Suppressor macrophage (primary cell): Measurements from ENCODE around the gene ASPRV1.
"Not testable (repeated sequence)": the region's sequence is repeated elsewhere in the genome, so short reads cannot be mapped to it uniquely, and the experiment has no call there.

Source experiments
- DNase-seq, 4 experiments: peaks; one replicate each; pipeline ENCODE4 v3.0.0-alpha.2; 2020 to 2022
- total RNA-seq, 17 experiments: gene quantifications; one replicate each; lab custom pipeline; 2026; ENCODE audit warnings: mixed read lengths in 6 of 17, inconsistent platforms in 3 of 17; lab: John Stamatoyannopoulos, UW

ASPRV1 gene
- 0 reads per million in 17 experiments for total RNA-seq

DNA sequence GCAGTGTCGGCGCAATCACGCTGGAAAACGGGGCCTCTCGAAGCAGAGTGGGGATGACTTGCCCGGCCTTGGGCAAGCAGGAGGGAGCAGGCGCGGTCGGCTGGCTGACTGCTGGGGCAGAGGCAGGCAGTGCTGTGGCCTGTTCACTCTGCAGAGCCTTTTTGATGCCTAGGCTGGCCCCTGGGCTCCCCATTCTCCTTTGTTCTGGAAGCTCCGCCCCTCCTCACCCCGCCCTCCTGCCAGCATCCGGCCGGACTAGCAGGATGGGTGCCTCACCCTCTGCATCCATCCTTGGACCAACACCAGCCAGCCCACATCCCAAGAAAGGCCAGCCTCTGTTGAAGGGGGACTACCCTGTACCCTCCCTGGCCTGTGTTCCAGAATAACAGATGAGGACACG is at the start of gene ASPRV1:
Gene ASPRV1 (minus strand): TSS at position 136 of the 400 bp plus-strand sequence. CDS start 195 bp downstream, outside the sequence.
- DNase-seq = no peak

GRCh38 chr2:70010576-70011111 is 49.2 kb upstream of the ASPRV1 start:
- no peak for DNase-seq

- DNase-seq = peak; percentile 73 to 86 (median 81)
Observed at GRCh38 chr2:70009762-70010575, 48.5 kb upstream of the ASPRV1 start.

DNA sequence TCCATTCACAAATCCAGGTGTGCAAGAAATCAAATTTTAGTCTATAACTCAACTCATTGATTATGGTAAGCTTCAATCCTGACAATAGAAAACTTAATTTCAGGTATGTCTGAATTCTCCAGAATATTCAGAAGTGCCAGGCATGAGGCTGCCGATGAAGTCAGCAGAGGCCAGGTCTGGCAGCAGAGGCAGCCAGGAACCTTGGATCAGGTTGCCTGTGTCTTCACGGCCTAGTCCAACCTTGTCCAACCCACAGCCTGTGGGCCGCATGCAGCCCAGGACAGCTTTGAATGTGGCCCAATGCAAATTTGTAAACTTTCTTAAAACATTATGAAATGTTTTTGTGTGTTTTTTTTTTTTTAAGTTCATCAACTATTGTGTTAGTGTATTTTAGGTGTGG is 46.9 kb upstream of the ASPRV1 start:
- DNase-seq = no peak

DNA sequence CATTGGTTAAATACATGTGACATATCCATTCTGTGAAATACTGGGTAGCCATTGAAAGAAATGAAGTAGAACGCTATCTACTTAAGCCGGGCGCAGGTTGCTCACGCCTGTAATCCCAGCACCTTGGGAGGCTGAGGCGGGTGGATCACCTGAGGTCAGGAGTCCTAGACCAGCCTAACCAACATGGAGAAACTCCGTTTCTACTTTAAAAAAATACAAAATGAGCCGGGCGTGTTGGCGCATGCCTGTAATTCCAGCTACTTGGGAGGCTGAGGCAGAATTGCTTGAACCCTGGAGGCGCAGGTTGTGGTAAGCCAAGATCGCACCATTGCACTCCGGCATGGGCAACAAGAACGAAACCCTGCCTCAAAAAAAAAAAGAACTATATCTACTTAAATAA is 45.7 kb upstream of the ASPRV1 start:
- DNase-seq = no peak

DNA sequence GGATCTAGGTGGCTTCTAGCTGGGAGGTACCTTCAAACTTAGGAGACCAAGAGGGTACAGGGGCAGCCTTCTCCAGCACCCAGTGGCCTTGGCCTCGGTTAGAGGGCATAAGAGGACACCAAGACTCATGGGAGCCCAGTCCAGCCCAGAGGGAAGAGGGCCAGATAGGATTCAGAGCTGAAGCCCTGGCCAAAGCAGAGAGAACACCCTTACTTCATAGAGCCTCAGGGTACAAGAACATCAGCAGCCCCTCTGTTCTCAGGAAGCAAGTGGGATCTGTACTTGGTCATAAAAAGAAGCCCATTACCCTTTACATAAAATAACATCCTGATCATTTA is 45.0 kb upstream of the ASPRV1 start:
- no peak for DNase-seq

DNA sequence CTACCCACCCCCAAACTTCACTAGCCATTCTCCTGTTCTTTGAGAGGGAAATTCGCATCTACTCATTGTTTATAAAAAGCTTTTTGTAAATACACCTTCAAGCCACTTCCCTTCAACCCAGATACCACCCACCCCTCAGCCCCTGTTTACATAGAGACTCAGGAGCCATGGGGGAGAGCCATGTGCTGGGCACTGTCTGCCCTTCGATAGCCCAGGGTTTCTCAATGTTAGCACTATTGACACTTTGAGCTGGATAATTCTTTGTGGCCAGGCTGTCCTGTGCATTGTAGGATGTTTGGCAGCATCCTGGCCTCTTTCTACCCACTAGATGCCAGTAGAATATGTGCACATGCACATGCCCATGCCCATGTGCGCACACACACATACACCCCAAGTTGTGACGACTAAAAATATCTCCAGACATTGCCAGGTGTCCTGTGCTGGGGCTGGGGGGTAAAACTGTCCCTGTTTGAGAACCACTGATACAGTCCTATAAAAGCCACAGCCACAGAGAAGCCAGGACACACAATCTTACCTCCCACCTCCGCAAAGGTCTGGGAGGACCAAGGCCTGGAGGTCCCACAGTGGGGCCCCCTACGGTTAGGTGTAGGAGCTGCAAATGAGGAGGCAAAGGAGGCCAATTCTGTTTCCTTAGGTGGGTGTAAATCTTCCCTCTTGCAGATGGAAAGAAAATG is 44.5 kb upstream of the ASPRV1 start:
- no peak for DNase-seq

DNA sequence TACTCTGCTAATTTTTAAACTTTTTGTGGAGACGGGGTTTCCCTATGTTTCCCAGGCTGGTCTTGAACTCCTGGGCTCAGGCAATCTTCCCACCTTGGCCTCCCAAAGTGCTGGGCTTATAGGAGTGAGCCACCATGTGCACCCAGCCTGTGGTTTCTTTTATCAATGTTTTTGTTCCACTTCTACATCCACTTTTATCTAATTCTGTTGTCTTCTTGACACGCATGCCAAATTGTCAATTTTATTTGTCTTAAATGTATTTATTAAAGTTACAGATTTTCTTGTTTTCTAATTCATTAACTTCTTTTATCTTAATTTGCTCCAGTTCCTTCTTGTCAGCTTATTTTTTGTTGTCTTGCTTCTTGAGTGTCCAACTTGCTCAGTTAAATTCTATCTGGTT is 43.8 kb upstream of the ASPRV1 start:
- DNase-seq = no peak

DNA sequence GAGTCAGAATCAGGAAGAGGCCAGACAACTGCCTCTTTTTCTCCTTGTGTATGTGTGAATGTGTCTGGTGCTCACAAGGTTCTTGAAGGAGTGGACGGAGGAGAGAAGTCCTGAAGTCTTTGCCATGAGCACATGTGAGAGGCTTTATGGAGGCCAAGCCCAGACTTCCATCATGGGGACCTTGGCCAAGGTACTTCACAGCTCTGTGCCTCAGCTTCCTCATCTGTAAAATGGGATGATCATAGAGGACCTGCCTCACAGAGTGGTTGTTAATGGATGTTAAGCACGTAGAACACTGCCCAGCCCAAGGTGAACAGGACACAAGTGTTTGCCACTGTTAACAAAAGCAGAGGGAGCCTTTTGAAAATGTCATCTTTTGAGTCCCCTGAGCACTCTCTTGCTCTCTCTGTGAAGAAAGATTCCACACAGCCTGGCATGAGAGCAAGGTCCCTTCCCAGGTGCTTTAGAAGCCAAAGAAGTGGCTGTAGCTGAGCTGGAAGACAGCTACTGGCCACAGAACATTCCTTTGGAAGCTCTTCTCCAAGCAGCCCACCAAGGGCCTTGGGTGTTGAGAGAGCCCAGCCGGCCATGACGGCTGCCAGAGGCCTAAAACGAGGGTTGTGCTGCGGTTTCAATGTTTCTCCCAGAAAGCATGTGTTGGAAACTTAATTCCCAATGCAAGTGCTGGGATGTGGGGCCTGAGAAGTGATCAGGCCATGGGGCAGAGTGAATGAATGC is 41.8 kb upstream of the ASPRV1 start:
- DNase-seq = no peak

DNA sequence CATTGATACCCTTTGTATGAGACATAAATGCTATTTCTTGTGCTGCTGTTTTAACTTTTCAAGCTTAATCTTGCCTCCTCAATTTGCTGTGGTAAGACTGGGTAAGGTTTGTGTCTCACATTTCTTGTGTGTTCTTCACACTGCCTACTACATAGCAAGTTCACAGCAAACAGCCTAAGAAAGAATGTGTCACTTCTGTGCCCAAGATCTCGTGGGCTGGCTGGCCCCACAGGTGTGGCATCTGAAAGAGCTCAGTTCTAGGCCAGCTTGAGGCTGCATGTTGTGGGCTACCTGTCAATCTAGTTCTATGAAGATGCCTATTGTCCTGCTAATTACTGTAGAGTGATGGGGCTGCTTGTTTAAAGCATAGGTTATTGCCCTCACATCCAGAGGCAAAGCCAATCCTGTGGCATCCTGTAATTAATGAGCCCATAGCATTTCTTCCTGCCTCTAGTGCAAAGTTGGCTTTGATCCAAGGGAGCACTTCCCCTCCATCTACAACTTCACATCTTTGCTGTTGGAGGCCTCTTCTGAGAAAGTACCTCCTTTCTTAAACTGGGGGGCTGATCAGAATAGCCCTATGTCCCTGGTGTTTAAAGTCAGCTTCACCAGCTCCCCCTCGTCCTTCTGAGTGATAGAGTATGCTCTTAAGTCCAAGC is 40.9 kb upstream of the ASPRV1 start:
- peak; percentile 41 to 82 (median 66) for DNase-seq

GRCh38 chr2:70000529-70000928 is 39.1 kb upstream of the ASPRV1 start:
- not testable (repeated sequence) for DNase-seq

GRCh38 chr2:69998761-69999160 is 37.3 kb upstream of the ASPRV1 start:
- DNase-seq = no peak

DNA sequence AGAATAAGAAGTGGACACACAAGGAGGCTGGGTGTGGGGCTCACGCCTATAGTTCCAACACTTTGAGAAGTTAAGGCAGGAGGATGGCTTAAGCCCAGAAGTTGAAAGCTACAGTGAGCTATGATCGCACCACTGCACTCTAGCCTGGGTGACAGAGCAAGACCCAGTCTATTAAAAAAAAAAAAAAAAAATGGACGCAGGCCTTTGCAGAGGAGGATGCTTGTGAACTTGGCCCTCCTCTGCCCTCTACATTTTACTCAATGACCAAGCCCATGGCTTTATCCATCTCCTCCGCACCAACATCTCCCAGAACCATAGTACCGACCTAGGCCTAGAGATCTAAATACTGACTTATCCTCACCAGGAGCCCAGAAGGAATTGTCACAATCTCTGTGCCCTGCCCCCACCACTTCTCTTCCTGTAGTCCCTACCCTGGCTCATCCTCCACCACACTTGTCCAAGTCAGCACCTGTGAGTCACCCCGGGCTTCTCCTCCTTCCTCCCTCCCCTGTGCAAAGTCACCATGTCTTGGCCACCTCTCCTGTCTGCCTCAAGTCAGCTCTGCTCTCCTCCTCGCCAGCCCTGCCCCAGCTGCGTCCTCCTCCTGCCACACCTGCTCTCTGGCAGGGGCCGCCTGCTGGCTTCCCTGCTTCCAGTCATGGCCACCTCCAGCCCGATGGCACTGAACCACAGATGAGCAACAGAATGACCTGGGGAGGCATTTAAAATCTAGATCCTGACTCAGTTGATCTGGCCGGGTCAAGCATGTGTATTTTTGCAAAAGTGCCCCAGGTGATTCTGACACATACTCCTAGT is 35.8 kb upstream of the ASPRV1 start:
- peak; percentile 70 to 78 (median 73) for DNase-seq

- DNase-seq = no peak
Observed at GRCh38 chr2:69995511-69995910, 34.1 kb upstream of the ASPRV1 start.

DNA sequence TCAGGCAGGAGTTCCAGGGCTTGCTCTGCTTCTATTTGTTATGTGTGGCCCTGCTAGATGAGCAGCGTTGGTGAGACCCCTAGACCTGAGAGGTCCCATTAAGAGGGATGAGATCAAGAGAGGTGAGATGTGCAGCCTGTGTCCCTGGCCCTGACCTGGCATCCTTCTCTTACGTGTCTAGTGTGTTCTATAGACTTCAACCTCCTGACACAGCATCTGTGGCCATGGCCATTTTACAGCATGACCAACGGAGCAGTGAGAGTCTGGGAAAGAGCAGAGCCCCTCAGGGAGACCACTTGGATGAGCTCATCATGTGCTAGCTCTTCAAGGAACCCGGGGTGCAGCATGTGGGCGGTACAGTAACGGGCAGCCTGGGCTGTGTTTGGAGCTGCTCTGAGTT is 32.7 kb upstream of the ASPRV1 start:
- no peak for DNase-seq

DNA sequence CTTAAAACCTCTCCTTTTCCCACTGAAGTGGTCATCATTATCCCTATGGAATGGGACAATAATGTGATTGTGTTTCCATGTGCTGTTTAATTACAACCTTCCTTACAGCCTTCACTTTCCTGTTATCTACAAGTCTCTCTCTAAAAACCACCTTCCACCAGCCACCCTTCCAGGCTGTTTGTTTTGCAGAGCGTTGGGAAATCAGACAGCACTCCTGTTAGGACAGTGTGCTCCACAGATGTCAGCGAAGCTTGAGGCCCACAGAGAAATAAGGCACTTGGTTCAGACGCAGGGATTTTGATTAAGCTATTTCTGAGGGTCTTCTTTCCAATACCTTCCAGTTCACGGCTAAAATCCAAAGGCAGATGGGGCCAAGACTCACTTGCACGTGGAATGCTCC is 32.3 kb upstream of the ASPRV1 start:
- no peak for DNase-seq

- no peak for DNase-seq
Observed at GRCh38 chr2:69993048-69993565, 31.7 kb upstream of the ASPRV1 start.

DNA sequence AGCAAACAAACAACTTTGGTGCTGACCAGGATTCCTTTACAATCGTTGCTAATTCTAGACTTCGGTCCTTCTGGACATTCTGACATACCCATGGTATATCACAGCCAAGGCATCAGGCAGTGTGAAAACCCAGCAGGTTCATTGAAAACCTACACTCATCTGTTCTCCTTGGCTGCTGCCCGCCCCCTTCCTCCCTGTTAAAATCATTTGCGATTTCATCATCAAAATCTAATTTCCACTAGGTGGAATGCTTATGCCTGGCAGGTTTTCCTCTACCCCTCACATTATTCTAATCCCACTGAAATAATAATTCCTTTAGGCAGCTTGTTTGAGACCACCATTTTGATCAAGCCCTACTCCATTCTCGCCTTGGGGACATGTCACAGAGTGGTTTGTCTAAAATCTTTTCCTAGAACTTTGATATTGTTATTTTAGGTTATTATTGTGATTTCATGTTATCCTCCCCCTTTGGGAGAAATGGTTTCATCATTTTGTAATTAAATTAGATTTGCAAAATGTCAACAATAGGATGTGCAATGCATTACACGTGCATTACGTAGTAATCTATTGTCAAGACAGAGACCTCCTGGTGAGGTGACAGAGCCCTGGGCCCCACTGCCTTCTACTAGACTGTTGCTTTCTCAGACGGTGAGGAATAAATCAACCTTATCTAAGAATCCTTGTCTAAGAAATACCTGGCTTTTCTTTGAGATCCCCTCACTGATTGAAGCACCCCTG is 31.0 kb upstream of the ASPRV1 start:
- no peak for DNase-seq

DNA sequence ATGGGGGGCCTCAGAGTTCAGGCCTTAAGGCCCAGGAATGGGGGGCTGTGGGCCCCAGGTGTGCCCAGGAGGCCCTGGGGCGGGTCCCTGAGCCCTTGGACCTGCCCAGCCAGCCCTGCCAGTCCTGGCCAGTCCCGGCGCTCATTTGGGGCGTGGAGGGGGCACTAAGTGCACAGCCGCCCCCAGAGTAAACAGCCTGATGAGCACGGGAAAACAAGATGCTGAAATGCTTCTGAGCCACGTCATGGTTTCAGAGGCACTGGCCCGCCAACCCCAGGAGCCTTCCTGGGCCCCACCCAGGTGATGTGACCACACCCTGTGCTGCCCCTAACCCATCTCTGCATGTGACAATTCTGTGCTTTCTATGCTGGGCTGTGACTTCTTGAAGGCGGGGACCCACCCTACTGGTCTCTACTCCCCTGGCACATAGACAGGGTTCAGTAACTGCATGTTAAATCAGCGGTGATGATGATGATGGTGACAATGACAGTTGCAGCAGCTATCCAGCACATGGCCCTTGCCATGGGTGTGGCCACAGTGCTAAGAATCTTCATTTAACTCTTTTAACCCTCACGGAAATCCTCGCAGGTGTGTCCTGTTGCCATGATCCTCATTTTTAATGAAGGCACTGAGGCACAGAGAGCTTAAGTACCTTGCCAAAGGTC is 28.1 kb upstream of the ASPRV1 start:
- no peak for DNase-seq

GRCh38 chr2:69989009-69989408 is 27.6 kb upstream of the ASPRV1 start:
- no peak for DNase-seq
